GM12892 (cell line): ENCODE data around the gene MKX.

ENCODE experiments used
- POLR2A ChIP-seq: IDR thresholded peaks from 2 replicates; pipeline ENCODE4 v1.6.1; 2011; ENCODE audit warnings: low read depth, low read length, control low read depth
- TAF1 ChIP-seq: IDR thresholded peaks from 2 replicates; pipeline ENCODE4 v1.6.1; 2011; ENCODE audit warnings: low read depth, mild to moderate bottlenecking, control low read depth, low read length, borderline replicate concordance

GRCh38 chr10:27713941-27714340 is 31.7 kb downstream of the MKX start:
- no peak for TF ChIP-seq POLR2A
- TF ChIP-seq TAF1, result no peak
